Activated CD4-positive, alpha-beta T cell treated with anti-CD3 and anti-CD28 coated beads, Interleukin-2, amount 50 U/mL, for 48 hours (primary cell): ENCODE results near the gene ZMIZ1.

Experiments used
- DNase-seq, 2 experiments: peaks; one replicate each; pipeline ENCODE4 v3.0.0-alpha.2; 2020

Gene ZMIZ1

GRCh38 chr10:79349072-79349491 is 280.3 kb downstream of the ZMIZ1 start:
- DNase-seq = no peak

DNA sequence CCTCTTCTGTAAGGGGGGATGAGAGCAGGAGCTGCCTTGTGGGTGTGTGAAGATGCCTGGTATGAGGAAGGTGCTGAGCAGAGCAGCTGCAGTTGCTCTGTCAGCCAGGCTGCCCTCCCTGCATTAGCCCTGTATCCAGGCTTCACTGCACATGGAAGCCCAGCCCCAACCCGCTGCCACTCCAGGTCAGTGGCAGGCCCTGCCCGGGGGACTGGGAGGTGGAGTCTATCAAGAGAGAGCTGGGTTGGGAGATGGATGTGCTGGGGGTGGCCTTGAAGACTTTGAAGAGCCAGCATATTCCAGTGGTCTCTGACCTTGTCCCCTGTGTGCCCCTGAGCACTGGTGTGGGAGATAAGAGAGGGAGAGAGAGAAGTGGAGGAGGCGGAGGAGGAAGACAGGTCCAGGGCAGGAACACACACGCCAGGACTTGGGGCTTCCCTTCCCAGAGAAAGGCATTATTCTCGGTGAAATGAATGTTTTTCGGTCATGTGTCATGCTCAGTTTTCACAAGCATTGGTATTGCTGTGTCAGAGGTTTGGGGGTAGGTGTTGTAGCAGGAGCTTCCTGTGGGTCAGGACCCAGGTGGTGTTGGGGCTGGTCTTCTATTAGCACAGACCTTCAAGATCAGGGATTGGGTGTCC is 281.1 kb downstream of the ZMIZ1 start:
- no peak for DNase-seq

DNA sequence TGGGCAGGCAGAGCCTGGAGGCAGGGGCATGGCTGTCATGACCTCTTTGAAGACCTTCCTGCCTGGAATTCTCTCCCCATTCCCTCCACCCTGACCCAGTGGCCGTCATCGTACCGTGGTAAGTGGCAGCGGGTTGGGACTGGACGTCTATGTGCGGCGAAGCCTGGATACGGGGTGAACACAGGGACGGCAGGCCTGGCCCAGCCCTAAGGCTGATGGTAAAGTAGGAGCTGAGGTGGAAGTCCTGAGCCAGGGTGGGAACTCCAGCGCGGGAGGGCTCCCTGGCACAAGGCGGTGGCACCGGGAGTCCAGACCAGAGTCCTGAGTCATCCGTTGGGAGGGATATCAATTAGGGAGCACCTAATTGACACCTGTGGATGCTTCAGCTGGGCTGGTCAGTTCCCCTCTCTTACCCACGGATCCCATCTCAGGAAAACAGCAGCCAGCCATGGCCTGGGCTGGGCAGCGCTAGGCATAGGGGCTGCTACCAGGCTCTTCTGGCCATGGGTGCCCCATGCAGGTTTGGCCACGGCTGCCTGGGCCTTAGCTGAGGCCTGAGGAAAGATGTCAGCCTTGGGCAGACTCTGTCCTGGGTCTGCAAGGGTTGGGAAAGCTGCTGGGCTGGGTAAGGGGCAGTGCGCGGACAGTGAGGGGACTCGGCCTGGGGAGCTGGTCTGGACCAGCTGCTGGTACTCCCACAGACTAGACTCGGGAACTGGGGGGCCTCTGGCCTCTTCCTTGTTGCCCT is 281.8 kb downstream of the ZMIZ1 start:
- no peak for DNase-seq

- DNase-seq = no peak
These were observed 282.6 kb downstream of the ZMIZ1 start for GRCh38 chr10:79351332-79351731.

GRCh38 chr10:79352035-79352877 is 283.5 kb downstream of the ZMIZ1 start:
- DNase-seq = no peak

DNA sequence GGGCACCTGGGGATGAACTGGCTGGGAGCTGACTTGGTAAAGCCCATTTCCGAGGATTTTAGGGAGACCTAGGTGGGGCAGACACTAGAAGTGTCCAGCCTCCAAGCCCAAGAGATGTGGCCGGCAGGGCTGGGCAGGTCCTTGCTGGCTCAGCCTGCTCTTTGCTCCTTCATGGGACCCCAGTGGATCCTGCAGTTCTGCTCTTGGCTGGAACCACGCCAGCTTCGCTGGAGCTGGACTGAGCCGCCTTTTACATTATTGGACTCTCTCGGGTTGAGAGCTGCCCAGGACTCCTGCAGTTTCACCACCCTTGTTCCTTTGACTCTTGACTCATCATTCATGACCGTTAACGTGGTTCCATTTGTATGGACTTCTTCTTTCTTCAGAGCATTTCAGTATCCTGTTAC is 284.2 kb downstream of the ZMIZ1 start:
- DNase-seq = no peak

- DNase-seq = no peak
These were observed 285.0 kb downstream of the ZMIZ1 start for GRCh38 chr10:79353726-79354125.

DNA sequence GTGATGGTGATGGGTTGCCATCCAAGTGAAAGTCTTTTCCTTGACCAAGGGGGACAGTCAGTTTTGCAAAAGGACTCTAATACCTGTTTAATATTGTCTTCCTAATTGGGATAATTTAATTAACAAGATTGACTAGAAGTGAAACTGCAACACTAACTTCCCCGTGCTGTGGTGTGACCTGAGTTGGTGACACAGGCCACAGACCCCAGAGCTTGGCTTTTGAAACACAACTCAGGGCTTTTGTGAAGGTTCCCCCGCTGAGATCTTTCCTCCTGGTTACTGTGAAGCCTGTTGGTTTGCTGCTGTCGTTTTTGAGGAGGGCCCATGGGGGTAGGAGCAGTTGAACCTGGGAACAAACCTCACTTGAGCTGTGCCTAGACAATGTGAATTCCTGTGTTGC is 285.4 kb downstream of the ZMIZ1 start:
- no peak for DNase-seq

GRCh38 chr10:79354615-79355014 is 285.8 kb downstream of the ZMIZ1 start:
- no peak for DNase-seq

DNA sequence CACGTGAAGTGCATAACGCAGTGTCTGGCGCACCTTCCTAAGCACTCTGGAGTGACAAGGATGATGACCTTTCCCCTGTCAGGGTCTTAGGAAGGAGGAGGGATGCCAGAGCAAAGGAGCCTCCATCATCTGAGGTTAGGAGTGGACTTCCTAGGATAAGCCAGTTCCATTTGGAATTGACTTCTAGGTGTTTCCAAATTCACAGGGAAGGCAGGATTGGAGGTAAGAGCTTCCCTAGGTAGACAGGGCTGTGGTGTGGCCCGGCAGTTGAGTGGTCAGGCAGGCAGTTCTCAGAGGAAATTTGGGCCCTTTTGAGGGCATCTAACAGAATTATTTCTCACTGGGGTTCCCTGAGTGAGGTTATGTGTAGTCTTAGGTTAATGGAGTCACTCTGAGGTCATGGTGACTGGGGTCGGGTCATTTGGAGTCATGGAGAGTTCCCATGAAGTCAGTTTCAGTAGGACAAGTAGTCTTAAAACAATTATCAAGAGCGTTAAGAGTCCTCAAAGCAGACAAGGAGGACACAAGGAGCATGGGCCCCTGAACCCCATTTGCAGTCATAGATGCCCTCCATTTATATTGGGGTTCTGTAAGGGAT is 286.8 kb downstream of the ZMIZ1 start:
- no peak for DNase-seq

- no peak for DNase-seq
These were observed 287.3 kb downstream of the ZMIZ1 start for GRCh38 chr10:79356104-79356503.

DNA sequence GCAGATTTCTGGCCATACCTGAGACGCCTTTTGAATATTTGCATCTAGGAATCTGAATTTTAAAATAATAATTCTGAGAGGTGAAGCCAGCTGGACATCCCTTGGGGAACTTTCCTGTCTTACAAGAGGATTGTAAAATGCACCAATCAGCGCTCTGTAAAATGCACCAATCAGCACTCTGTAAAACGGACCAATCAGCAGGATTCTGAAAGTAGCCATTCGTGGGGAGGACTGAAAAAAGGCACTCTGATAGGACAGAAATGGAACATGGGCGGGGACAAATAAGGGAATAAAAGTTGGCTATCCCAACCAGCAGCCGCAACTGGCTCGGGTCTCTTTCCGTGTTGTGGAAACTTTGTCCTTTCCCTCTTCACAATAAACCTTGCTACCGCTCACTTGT is 288.4 kb downstream of the ZMIZ1 start:
- DNase-seq = no peak

DNA sequence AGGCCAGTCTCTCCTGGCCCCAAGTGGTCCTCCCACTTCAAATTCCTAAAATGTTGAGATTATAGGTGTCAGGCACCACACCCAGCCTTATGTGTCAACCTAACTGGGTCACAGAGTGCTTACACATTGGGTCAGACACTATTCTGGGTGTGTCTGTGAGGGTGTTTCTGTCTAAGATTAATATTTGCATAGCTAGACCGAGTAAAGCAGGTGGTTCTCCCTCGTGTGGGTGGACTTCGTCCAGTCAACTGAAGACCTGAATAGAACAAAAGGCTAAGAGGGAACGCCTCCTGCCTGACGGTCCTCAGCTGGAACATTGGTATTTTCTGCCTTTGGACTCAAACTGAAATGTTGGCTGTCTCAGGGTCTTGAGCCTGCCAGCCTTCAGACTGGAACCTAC is 290.0 kb downstream of the ZMIZ1 start:
- DNase-seq = no peak

DNA sequence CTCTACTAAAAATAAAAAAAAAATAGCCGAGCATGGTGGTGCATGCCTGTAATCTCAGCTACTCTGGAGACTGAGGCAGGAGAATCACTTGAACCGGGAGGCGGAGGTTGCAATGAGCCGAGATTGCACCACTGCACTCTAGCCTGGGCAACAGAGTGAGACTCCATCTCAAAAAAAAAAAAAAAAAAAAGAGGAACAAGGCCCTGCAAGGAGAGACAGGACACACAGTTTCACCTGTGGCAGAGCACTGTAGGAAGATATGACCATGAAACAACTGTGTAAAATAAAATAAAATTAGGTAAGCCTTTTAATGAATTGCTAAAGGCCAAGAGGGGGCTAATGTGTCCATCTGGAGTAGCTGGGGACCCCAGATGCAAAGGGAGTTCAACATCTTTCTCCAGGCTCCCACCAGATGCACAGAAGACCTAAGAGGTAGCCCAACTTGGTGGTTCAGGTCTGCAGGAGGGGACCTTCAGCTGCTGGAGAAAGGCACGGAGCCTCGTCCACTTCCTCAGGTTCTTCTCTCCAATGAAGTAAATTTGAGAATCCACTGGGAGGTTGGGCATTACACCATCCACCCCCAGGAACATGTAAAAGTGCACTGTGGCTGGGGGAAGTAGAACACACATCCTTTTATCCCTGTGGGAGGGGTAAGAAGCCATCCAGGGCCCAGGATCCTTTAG is 291.2 kb downstream of the ZMIZ1 start:
- DNase-seq = no peak

DNA sequence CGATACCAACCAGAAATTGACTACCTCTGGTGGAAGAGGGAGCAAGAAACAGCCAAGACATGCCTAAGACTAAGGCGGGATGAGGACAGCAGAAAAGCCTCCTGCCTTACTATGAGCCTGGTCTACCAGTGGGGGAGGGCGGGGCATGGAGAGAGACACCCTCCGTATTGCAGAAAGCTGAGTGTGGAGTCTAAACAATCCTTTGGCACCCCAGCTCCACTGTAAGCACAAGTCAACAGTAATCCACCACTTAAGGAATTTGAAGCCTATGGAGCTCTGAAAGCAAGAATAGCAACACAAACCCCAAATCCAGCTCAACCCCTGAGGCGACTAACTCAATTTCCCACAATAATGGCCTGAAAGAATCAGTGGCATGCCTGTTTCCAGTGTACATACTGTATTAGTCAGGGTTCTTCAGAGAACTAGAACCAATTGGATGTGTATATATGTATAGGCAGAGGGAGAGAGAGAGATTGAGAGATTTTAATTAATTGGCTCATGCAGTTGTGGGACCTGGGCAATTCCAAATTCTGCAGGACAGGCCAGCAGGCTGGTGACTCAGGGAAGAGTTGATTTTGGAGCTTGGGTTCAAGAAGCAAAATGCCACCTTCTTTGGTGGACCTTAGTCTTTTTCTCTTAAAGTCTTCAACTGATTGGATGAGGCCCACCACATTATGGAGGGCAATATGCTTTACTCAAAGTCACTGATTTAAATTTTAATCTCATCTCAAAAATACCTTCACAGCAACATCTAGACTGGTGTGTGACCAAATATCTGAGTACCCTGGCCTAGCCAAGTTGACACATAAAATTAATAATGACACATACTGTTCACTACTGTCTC is 292.0 kb downstream of the ZMIZ1 start:
- DNase-seq = no peak

GRCh38 chr10:79361726-79362397 is 293.1 kb downstream of the ZMIZ1 start:
- DNase-seq = no peak
